CD14-positive monocyte (primary cell): Measurements from ENCODE around the gene ABCA4. TPM values are rescaled to one million over a fixed set of nuclear protein-coding genes. Genes with fewer than 3 reads are reported as not detected.
"Not testable (repeated sequence)": the region's sequence is repeated elsewhere in the genome, so short reads cannot be mapped to it uniquely, and the experiment has no call there.

Experiments
- DNase-seq, 3 donors: peaks; one replicate each; pipeline ENCODE4 v3.0.0-alpha.2; 2011 to 2022
- H2AFZ ChIP-seq: 2 replicates; pipeline ENCODE4 v1.6.0; 2012; ENCODE audit warnings: mild to moderate bottlenecking, low read depth, low read length, inconsistent platforms; ENCODE audit not compliant: insufficient read depth, poor library complexity, severe bottlenecking
- H3K27ac ChIP-seq, 2 donors: 1 replicate in 1 of 2; 2 replicates in 1 of 2; pipeline ENCODE4 v1.5.1; 2012 to 2013; ENCODE audit warnings: low read length in 2 of 2, control low read depth in 1 of 2, inconsistent platforms in 1 of 2, low read depth in 1 of 2, mild to moderate bottlenecking in 1 of 2
- H3K27me3 ChIP-seq, 2 donors: one replicate each; pipeline versions ENCODE4 v1.6.0 to v1.6.1; 2011 to 2013; ENCODE audit warnings: low read length in 2 of 2; ENCODE audit not compliant: control insufficient read depth in 2 of 2, insufficient read depth in 2 of 2
- H3K36me3 ChIP-seq, 2 donors: replicated peaks in 1 of 2; 1 replicate in 1 of 2; 2 replicates in 1 of 2; pipeline versions ENCODE4 v1.5.1 to v1.6.1; 2012 to 2013; ENCODE audit warnings: low read length in 2 of 2, control low read depth in 1 of 2, inconsistent platforms in 1 of 2, mild to moderate bottlenecking in 1 of 2; ENCODE audit not compliant: insufficient read depth in 2 of 2, control insufficient read depth in 1 of 2
- H3K4me1 ChIP-seq, 2 donors: 1 replicate in 1 of 2; 2 replicates in 1 of 2; pipeline versions ENCODE4 v1.5.1 to v1.6.1; 2012 to 2013; ENCODE audit warnings: low read length in 2 of 2, control low read depth in 1 of 2, inconsistent platforms in 1 of 2, mild to moderate bottlenecking in 1 of 2, moderate library complexity in 1 of 2; ENCODE audit not compliant: insufficient read depth in 2 of 2, control insufficient read depth in 1 of 2
- H3K4me2 ChIP-seq: replicated peaks from 2 replicates; pipeline ENCODE3; 2012; ENCODE audit warnings: low read length, moderate library complexity, mild to moderate bottlenecking; ENCODE audit not compliant: poor library complexity, severe bottlenecking; ENCODE audit errors: extremely low read depth
- H3K4me3 ChIP-seq, 3 experiments: fragments of 200-600 bp in 1 of 3; sonication (generic) in 1 of 3; replicated peaks in 1 of 3; 1 replicate in 2 of 3; 2 replicates in 1 of 3; pipeline ENCODE4 v1.5.1; 2011 to 2013; ENCODE audit warnings: low read length in 3 of 3, mild to moderate bottlenecking in 3 of 3, control low read depth in 2 of 3, low read depth in 2 of 3, inconsistent platforms in 1 of 3, moderate library complexity in 1 of 3
- H3K79me2 ChIP-seq: 2 replicates; pipeline ENCODE4 v1.6.0; 2012; ENCODE audit warnings: mild to moderate bottlenecking, control low read depth, inconsistent platforms, low read length, moderate library complexity; ENCODE audit not compliant: insufficient read depth
- H3K9ac ChIP-seq: 2 replicates; pipeline ENCODE4 v1.6.0; 2017; ENCODE audit warnings: low read length, mild to moderate bottlenecking; ENCODE audit not compliant: insufficient read depth, poor library complexity, severe bottlenecking
- H3K9me3 ChIP-seq, 2 donors: replicated peaks in 1 of 2; 1 replicate in 1 of 2; 2 replicates in 1 of 2; pipeline versions ENCODE4 v1.5.1 to v1.6.1; 2012 to 2013; ENCODE audit warnings: low read length in 2 of 2, control low read depth in 1 of 2; ENCODE audit not compliant: control insufficient read depth in 1 of 2, insufficient read depth in 1 of 2
- H4K20me1 ChIP-seq: 2 replicates; pipeline ENCODE4 v1.6.0; 2012; ENCODE audit warnings: mild to moderate bottlenecking, low read length, control low read depth, moderate library complexity; ENCODE audit not compliant: insufficient read depth
- H3K27ac Mint-ChIP-seq, 7 donors: one replicate each; pipeline ENCODE4 v1.8.0; 2020; ENCODE audit warnings: mild to moderate bottlenecking in 7 of 7, mixed read lengths in 7 of 7, moderate library complexity in 6 of 7, inconsistent platforms in 2 of 7
- H3K27me3 Mint-ChIP-seq, 3 donors: one replicate each; pipeline ENCODE4 v1.8.0; 2021 to 2022; ENCODE audit warnings: low read depth in 3 of 3, mild to moderate bottlenecking in 3 of 3, mixed read lengths in 3 of 3, moderate library complexity in 3 of 3, inconsistent platforms in 1 of 3
- H3K36me3 Mint-ChIP-seq, 2 donors: one replicate each; pipeline ENCODE4 v1.8.0; 2020; ENCODE audit warnings: mixed read lengths in 2 of 2, inconsistent platforms in 1 of 2, mild to moderate bottlenecking in 1 of 2
- H3K4me1 Mint-ChIP-seq: one replicate; pipeline ENCODE4 v1.8.0; 2020; ENCODE audit warnings: mild to moderate bottlenecking, mixed read lengths
- H3K4me3 Mint-ChIP-seq, 2 donors: one replicate each; pipeline ENCODE4 v1.8.0; 2020; ENCODE audit warnings: mild to moderate bottlenecking in 2 of 2, mixed read lengths in 2 of 2, moderate library complexity in 1 of 2
- H3K9me3 Mint-ChIP-seq, 7 donors: one replicate each; pipeline ENCODE4 v1.8.0; 2020 to 2022; ENCODE audit warnings: mixed read lengths in 7 of 7, mild to moderate bottlenecking in 6 of 7, moderate library complexity in 6 of 7, inconsistent platforms in 2 of 7
- WGBS: methylation state at CpG from one replicate; pipeline ENCODE4 v1.1.5; 2013; ENCODE audit warnings: missing lambda C conversion rate; ENCODE audit not compliant: insufficient coverage; 5-methylcytosine and 5-hydroxymethylcytosine counted together
- intact Hi-C, 2 donors: fragments of 100-400 bp; cut with micrococcal nuclease; formaldehyde crosslinking; loops; one replicate each; pipeline versions ENCODE4 v1.15.0 to v1.15.1; 2023
- polyA plus RNA-seq, 3 donors: library from polyadenylated mRNA; depleted of rRNA in 1 of 3; unstranded in 2 of 3; stranded (reverse) in 1 of 3; fragments of 300-500 nt in 2 of 3; fragments of >200 nt in 1 of 3; fragmentation: Illumina TruSeq in 2 of 3; gene quantifications; 1 replicate in 2 of 3; 2 replicates in 1 of 3; pipeline ENCODE4 v1.2.3, GENCODE V29; 2012 to 2021
- TF ChIP-seq, protein P1 (sequence below): fragments of 200-600 bp; IDR thresholded peaks from one replicate; pipeline ENCODE4 v1.8.0; 2022; ENCODE audit warnings: antibody characterized with exemption, mild to moderate bottlenecking

Gene ABCA4
- polyA plus RNA-seq, 3 donors, result not detected

DNA sequence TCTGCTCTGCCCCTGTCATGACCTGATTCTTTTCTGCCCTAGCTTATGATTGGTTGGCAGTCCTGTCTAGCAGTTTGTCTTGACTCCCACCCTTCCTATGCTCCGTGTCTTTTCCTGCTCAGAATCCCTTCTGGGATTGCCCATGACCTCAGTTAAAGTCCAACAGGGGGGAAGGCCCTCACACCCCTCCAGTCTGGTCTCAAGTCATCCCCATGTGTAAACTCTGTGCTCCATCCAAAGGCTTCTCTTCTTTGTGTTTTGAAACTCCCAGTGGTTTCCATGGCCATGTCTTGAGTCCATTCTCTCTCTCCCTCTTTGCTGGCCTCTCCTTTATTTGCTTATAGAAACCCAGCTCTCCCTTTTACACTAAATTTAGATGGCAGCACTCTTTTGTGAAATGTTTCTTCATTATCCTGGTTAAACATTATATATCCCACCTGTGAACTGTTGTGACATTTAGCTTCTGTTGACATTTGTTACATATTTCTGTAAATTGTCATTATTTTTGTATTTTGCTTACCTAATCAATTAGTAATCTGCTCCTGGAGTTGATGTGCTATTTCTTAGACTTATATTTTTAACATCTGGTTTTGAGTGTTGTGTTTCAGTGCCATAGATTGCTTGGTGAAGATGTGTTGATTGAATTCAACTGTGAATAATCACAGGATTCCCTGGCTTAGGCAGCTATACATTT, 162.8 kb downstream of the ABCA4 start:
- WGBS, result 100% methylated on average over 1 of the region's 1 CpG
- Histone ChIP-seq H3K4me3 (no peak overlapping the region), H3K9me3 (peaks cover 15 to 27% of the 10 kb centered on the region in 2 donors), H3K79me2 (no peaks in the 10 kb centered on the region), H3K9ac (no peak overlapping the region), H3K4me1 (peaks cover 26% of the 10 kb centered on the region in 2 donors), H3K4me2 (no peak overlapping the region), H3K27me3 (no peaks in the 10 kb centered on the region), H3K36me3 (no peaks in the 10 kb centered on the region), H3K27ac (no peak overlapping the region), H4K20me1 (no peaks in the 10 kb centered on the region), H2AFZ (no peak overlapping the region)
- Mint-ChIP-seq H3K4me1 (peaks cover 30% of the 10 kb centered on the region), H3K36me3 (peaks cover 0 to 6% of the 10 kb centered on the region in 2 donors), H3K4me3 (no peak overlapping the region), H3K9me3 (peaks cover 22 to 37% (median 28%) of the 10 kb centered on the region in 7 donors), H3K27me3 (no peaks in the 10 kb centered on the region), H3K27ac (peak overlapping the region in 3 of 7 donors; percentile 10 to 36 (median 14))
- TF ChIP-seq, protein P1, sequence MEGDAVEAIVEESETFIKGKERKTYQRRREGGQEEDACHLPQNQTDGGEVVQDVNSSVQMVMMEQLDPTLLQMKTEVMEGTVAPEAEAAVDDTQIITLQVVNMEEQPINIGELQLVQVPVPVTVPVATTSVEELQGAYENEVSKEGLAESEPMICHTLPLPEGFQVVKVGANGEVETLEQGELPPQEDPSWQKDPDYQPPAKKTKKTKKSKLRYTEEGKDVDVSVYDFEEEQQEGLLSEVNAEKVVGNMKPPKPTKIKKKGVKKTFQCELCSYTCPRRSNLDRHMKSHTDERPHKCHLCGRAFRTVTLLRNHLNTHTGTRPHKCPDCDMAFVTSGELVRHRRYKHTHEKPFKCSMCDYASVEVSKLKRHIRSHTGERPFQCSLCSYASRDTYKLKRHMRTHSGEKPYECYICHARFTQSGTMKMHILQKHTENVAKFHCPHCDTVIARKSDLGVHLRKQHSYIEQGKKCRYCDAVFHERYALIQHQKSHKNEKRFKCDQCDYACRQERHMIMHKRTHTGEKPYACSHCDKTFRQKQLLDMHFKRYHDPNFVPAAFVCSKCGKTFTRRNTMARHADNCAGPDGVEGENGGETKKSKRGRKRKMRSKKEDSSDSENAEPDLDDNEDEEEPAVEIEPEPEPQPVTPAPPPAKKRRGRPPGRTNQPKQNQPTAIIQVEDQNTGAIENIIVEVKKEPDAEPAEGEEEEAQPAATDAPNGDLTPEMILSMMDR, result no peak
- intact Hi-C loops, result no loop called here
- DNase-seq, result no peak

DNA sequence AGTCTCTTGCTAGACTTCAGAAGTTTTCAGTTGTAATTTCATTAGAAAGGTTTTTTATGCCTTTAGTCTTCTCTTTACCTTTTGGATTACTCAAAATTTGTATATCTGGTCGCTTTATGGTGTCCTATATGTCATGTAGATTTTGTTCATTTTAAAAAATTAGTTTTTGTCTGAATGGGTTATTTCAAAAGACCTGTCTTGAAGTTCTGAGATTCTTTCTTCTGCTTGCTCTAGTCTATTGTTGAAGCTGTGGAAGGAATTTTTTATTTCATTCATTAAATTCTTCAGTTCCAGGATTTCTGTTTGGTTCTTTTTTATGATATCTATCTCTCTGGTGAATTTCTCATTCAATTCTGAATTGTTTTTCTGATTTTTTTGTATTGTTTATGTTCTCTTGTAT, 165.2 kb downstream of the ABCA4 start:
- Histone ChIP-seq H2AFZ (no peak overlapping the region), H3K9me3 (peaks cover 15 to 41% of the 10 kb centered on the region in 2 donors), H3K36me3 (no peaks in the 10 kb centered on the region), H3K9ac (no peak overlapping the region), H3K4me2 (no peak overlapping the region), H3K4me3 (no peak overlapping the region), H3K27me3 (no peaks in the 10 kb centered on the region), H4K20me1 (no peaks in the 10 kb centered on the region), H3K79me2 (no peaks in the 10 kb centered on the region), H3K27ac (no peak overlapping the region), H3K4me1 (peaks cover 26% of the 10 kb centered on the region in 2 donors)
- Mint-ChIP-seq H3K27me3 (peaks cover 0 to 5% (median 0%) of the 10 kb centered on the region in 3 donors), H3K9me3 (peaks cover 32 to 54% (median 39%) of the 10 kb centered on the region in 7 donors), H3K27ac (no peak overlapping the region), H3K4me1 (peaks cover 30% of the 10 kb centered on the region), H3K4me3 (no peak overlapping the region), H3K36me3 (peaks cover 0 to 6% of the 10 kb centered on the region in 2 donors)
- intact Hi-C loops, result no loop called here
- WGBS, result no CpG with 5 or more reads among the region's 1 CpG
- DNase-seq, result no peak
- TF ChIP-seq, protein P1, result no peak

DNA sequence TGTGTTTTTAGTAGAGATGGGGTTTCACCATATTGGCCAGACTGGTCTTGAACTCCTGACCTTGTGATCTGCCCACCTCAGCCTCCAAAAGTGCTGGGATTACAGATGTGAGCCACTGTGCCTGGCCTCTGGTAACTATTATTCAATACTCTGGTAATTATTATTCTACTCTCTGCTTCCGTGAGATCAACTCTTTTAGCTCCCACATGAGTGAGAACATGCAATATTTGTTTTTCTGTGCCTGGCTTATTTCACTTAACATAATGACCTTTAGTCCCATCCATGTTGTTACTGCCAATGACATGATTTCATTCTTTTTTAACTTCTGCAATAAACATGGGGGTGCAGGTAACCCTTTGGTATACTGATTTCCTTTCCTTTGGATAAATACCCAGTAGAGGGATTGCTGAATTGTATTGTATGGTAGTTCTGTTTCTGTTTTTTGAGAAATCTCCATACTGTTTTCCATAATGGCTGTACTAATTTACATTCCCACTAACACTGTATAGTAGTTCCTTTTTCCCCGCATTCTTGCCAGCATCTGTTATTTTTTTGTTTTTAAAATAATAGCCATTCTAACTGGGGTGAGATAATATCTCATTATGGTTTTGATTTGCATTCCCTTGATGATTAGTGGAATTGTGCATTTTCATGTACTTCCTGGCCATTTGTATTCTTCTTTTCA, 173.8 kb downstream of the ABCA4 start:
- H3K79me2 ChIP-seq, H3K27me3 ChIP-seq, H3K4me1 Mint-ChIP-seq, H3K4me1 ChIP-seq, H3K36me3 ChIP-seq, H3K4me3 ChIP-seq, H4K20me1 ChIP-seq, H3K27ac ChIP-seq, DNase-seq, H3K4me3 Mint-ChIP-seq, H2AFZ ChIP-seq, H3K4me2 ChIP-seq, H3K27ac Mint-ChIP-seq, intact Hi-C loops, H3K36me3 Mint-ChIP-seq, H3K9ac ChIP-seq: not testable (repeated sequence)
- H3K9me3 Mint-ChIP-seq, result peaks cover 11 to 23% (median 17%) of the 10 kb centered on the region in 7 donors
- H3K27me3 Mint-ChIP-seq, result peaks cover 0 to 13% (median 5%) of the 10 kb centered on the region in 3 donors
- WGBS, result 100% methylated on average over 1 of the region's 2 CpGs
- peaks cover 8 to 15% of the 10 kb centered on the region in 2 donors for H3K9me3 ChIP-seq
